K562 (cell line): ENCODE data around the gene SEMA3G. TPM values are rescaled to one million over a fixed set of nuclear protein-coding genes. Genes with fewer than 3 reads are reported as not detected.

Source experiments
- ATAC-seq: fragments of 200-7000 bp; cut with Tn5 transposase; 3 replicates; pipeline ENCODE4 v1.9.1; 2020; ENCODE audit warnings: moderate library complexity
- BruUV-seq: library from RNA; stranded (reverse); fragments of 400-500 nt; replicated peaks from 2 replicates; lab custom pipeline; 2021; lab: Mats Ljungman, UMichigan
- CTCF ChIA-PET: fragments of 300-600 bp; formaldehyde crosslinking; extraction: SDS; loops from one replicate; lab custom pipeline; 2021; ENCODE audit warnings: low intra/inter-chr PET ratio; lab: Yijun Ruan, JAX
- POLR2A ChIA-PET: fragments of 300-600, 350-650 bp; sonication (Branson Sonifier 250); formaldehyde crosslinking; extraction: SDS; loops from one replicate; lab custom pipeline; 2021; ENCODE audit warnings: antibody characterized with exemption, inconsistent platforms; lab: Yijun Ruan, JAX
- DNase-seq, 4 experiments: peaks; one replicate each; pipeline versions ENCODE4 v3.0.0 to v3.0.0-alpha.2; 2011 to 2018; ENCODE audit warnings: low spot score in 3 of 4, mixed read lengths in 3 of 4; ENCODE audit errors: extremely low read depth in 1 of 4
- FAIRE-seq: peaks from 2 replicates; lab custom pipeline; 2011; peaks lifted over from hg19 to GRCh38; lab: Jason Lieb, UNC
- H2AFZ ChIP-seq: 2 replicates; pipeline ENCODE4 v1.6.0; 2011; ENCODE audit warnings: low read depth, low read length, control low read depth, inconsistent platforms
- H3K27ac ChIP-seq: fragments of 200-600 bp; 3 replicates; pipeline ENCODE4 v1.8.0; 2011; ENCODE audit warnings: low read depth, mild to moderate bottlenecking, control low read depth, inconsistent platforms, low read length, moderate library complexity, mixed read lengths; ENCODE audit errors: extremely low read depth
- H3K27me3 ChIP-seq, 2 experiments: fragments of 300-600 bp in 1 of 2; 2 replicates in 1 of 2; 3 replicates in 1 of 2; pipeline versions ENCODE4 v1.6.0 to v1.8.0; 2011; ENCODE audit warnings: inconsistent platforms in 2 of 2, low read length in 2 of 2, mild to moderate bottlenecking in 1 of 2, mixed read lengths in 1 of 2, moderate library complexity in 1 of 2; ENCODE audit not compliant: control insufficient read depth in 2 of 2, insufficient read depth in 2 of 2
- H3K36me3 ChIP-seq: fragments of 300-600 bp; 3 replicates; pipeline ENCODE4 v1.8.0; 2011; ENCODE audit warnings: mild to moderate bottlenecking, low read length, inconsistent platforms; ENCODE audit not compliant: control insufficient read depth, insufficient read depth
- H3K4me1 ChIP-seq, 2 experiments: fragments of 200-600 bp in 1 of 2; replicated peaks in 1 of 2; 2 replicates in 1 of 2; 3 replicates in 1 of 2; pipeline versions ENCODE4 v1.5.1 to v1.8.0; 2011; ENCODE audit warnings: inconsistent platforms in 2 of 2, low read length in 2 of 2, mild to moderate bottlenecking in 1 of 2, mixed read lengths in 1 of 2, moderate library complexity in 1 of 2; ENCODE audit not compliant: control insufficient read depth in 2 of 2, insufficient read depth in 2 of 2
- H3K4me2 ChIP-seq: 2 replicates; pipeline ENCODE4 v1.6.1; 2011; ENCODE audit warnings: low read length, control low read depth, inconsistent platforms, mixed read lengths; ENCODE audit not compliant: insufficient read depth
- H3K4me3 ChIP-seq: fragments of 200-600 bp; sonication (generic), shearing (Covaris generic); 2 replicates; pipeline ENCODE4 v1.5.1; 2016; ENCODE audit warnings: control low read depth, inconsistent platforms
- H3K79me2 ChIP-seq: fragments of 200-600 bp; 3 replicates; pipeline ENCODE4 v1.8.0; 2011; ENCODE audit warnings: low read length, inconsistent platforms; ENCODE audit not compliant: control insufficient read depth, insufficient read depth
- H3K9ac ChIP-seq, 2 experiments: 2 replicates each; pipeline versions ENCODE4 v1.6.0 to v1.6.1; 2011; ENCODE audit warnings: low read depth in 2 of 2, low read length in 2 of 2, control low read depth in 1 of 2, inconsistent platforms in 1 of 2, mild to moderate bottlenecking in 1 of 2, mixed read lengths in 1 of 2; ENCODE audit not compliant: insufficient read depth in 1 of 2
- H3K9me1 ChIP-seq: one replicate; pipeline ENCODE4 v1.6.0; 2011; ENCODE audit warnings: inconsistent platforms, mild to moderate bottlenecking, low read length, moderate library complexity; ENCODE audit not compliant: control insufficient read depth, insufficient read depth
- H3K9me3 ChIP-seq: replicated peaks from 2 replicates; pipeline ENCODE4 v1.5.1; 2011; ENCODE audit warnings: low read depth, low read length, inconsistent platforms; ENCODE audit not compliant: control insufficient read depth, insufficient read depth
- H4K20me1 ChIP-seq: replicated peaks from 2 replicates; pipeline ENCODE4 v1.6.1; 2011; ENCODE audit warnings: low read length, inconsistent platforms, mixed read lengths; ENCODE audit not compliant: control insufficient read depth, insufficient read depth
- CBX2 ChIP-seq: fragments of 200-600 bp; sonication (generic); IDR thresholded peaks from one replicate; pipeline ENCODE4 v1.6.1; 2012; ENCODE audit warnings: mild to moderate bottlenecking, low read length, inconsistent platforms; ENCODE audit not compliant: insufficient read depth, poor library complexity, severe bottlenecking
- CHD4 ChIP-seq: fragments of 200-600 bp; sonication (generic); IDR thresholded peaks from 3 replicates; pipeline ENCODE4 v1.6.1; 2012; ENCODE audit warnings: low read depth, mild to moderate bottlenecking, mixed read lengths, low read length, inconsistent platforms; ENCODE audit not compliant: insufficient read depth, insufficient replicate concordance, poor library complexity, severe bottlenecking
- ERF ChIP-seq: fragments of 450-650 bp; formaldehyde crosslinking; IDR thresholded peaks from 2 replicates; pipeline ENCODE4 v1.4.0; 2020; ENCODE audit warnings: mild to moderate bottlenecking, mixed read lengths
- ETV6 ChIP-seq, 3 experiments: fragments of 150-350 bp in 1 of 3; sonication (generic) in 1 of 3; formaldehyde crosslinking in 1 of 3; IDR thresholded peaks; 2 replicates each; pipeline versions ENCODE4 v1.6.1 to v1.8.0; 2014 to 2022; ENCODE audit warnings: borderline replicate concordance in 2 of 3, low read depth in 2 of 3, antibody characterized with exemption in 1 of 3, low read length in 1 of 3, mild to moderate bottlenecking in 1 of 3, missing genetic modification reagents in 1 of 3
- NFIC ChIP-seq: fragments of 450-650 bp; IDR thresholded peaks from 2 replicates; pipeline ENCODE4 v1.6.1; 2017; ENCODE audit warnings: mild to moderate bottlenecking, inconsistent platforms
- WGBS: fragments of 100-300 bp; shearing (Covaris generic); methylation state at CpG from one replicate; pipeline ENCODE4 v1.1.6; 2016; ENCODE audit warnings: low coverage, mixed read lengths; ENCODE audit not compliant: insufficient coverage; ENCODE audit errors: missing lambda C conversion rate; 5-methylcytosine and 5-hydroxymethylcytosine counted together
- in situ Hi-C: fragments of 300-500 bp; cut with MboI; formaldehyde crosslinking; loops from 4 replicates; pipeline ENCODE4 v1.15.0; 2018; ENCODE audit warnings: inconsistent platforms, mixed read lengths
- intact Hi-C: fragments of 100-400 bp; cut with micrococcal nuclease; formaldehyde crosslinking; loops from 2 replicates; pipeline ENCODE4 v1.14.2; 2022
- polyA plus RNA-seq, 8 experiments: library from polyadenylated mRNA; depleted of rRNA in 4 of 8; stranded (reverse) in 5 of 8; unstranded in 3 of 8; fragments of >200 nt; fragmentation: Nextera tagmentation in 2 of 8; fragmentation: Illumina TruSeq in 1 of 8; extraction: Ambion mirVana in 2 of 8; extraction: Trizol in 1 of 8; gene quantifications; 2 replicates each; pipeline versions ENCODE4 v1.2.1 to v1.2.3, GENCODE V29; 2011 to 2014; ENCODE audit warnings: inconsistent platforms in 1 of 8, missing spikeins in 1 of 8
- total RNA-seq, 7 experiments: library from RNA; depleted of rRNA in 6 of 7; stranded (reverse); fragments of >200 nt in 6 of 7; fragmentation: Illumina TruSeq in 2 of 7; extraction: Trizol in 2 of 7; gene quantifications; 2 replicates each; pipeline versions ENCODE4 v1.2.1 to v1.2.3, GENCODE V29; 2011 to 2021; ENCODE audit warnings: low replicate concordance in 1 of 7
- TF ChIP-seq, protein P1 (sequence below): fragments of 250-450 bp; sonication (Bioruptor Pico); IDR thresholded peaks from 2 replicates; pipeline ENCODE4 v1.5.0; 2020; ENCODE audit warnings: mild to moderate bottlenecking, borderline replicate concordance
- TF ChIP-seq, protein P2 (sequence below), 2 experiments: IDR thresholded peaks; 2 replicates each; pipeline ENCODE4 v1.6.1; 2012; ENCODE audit warnings: improper control_type of control experiment in 2 of 2, low read depth in 2 of 2, low read length in 2 of 2, borderline replicate concordance in 1 of 2

SEMA3G gene
- total and polyA plus RNA-seq, 9 of the 15 experiments (the other 6 are each of a cell fraction or from before 2014, with no cell fraction given), result 0.04 to 0.07 (median 0.05) TPM; not detected in 6

DNA sequence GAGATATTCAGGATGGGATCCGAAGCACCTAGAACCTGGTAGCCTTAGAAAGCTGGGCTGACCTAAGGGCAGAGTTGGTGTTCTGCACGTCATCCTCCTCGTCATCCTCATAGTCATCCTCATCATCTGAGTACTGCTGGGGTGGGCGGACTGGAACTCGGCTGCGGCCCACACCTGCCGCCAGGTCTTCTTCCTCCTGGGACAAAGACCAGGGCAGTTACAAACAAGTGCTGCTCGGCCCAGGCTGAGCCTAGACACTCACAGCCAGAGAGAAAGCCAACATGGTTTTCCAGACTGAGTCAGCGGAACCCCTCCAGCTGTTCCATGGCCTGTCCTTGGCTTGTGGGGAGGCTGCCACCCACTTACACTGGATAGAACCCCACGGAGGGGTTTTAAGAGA, 40.5 kb downstream of the SEMA3G start:
- H3K79me2 ChIP-seq, result peaks cover 18% of the 10 kb centered on the region
- FAIRE-seq (no peak), ATAC-seq (no peak), DNase-seq (no peak)
- peaks cover 3% of the 10 kb centered on the region for H3K9me1 ChIP-seq
- in situ Hi-C loops, result no loop called here
- no TSS peak for BruUV-seq
- ChIA-PET POLR2A (interaction anchor here (0.6 to 1.5 kb wide), 3 partner anchors 12 to 124 kb away, joined by 3 read pairs; no protein-coding TSS in a partner anchor), CTCF (no interaction called here)
- no peak overlapping the region for H3K4me3 ChIP-seq
- peaks cover 14 to 27% of the 10 kb centered on the region in 2 experiments; a peak in 4 of 5 replicates for H3K4me1 ChIP-seq
- no peaks in the 10 kb centered on the region for H4K20me1 ChIP-seq
- no peaks in the 10 kb centered on the region for H3K27me3 ChIP-seq
- intact Hi-C loops, result no loop called here
- H3K36me3 ChIP-seq, result peaks cover 78% of the 10 kb centered on the region; the same call in 2 of the 3 replicates
- TF ChIP-seq ERF (CRISPR knock-in tag), result no peak
- no peak for TF ChIP-seq CHD4
- TF ChIP-seq CBX2, result no peak
- no peak overlapping the region for H2AFZ ChIP-seq
- 100% methylated on average over 4 of the region's 10 CpGs for WGBS
- no peak overlapping the region for H3K27ac ChIP-seq
- peak overlapping the region in 1 of 2 experiments; percentile 20; a peak in 1 of 4 replicates for H3K9ac ChIP-seq
- no peaks in the 10 kb centered on the region for H3K9me3 ChIP-seq
- no peak overlapping the region for H3K4me2 ChIP-seq

DNA sequence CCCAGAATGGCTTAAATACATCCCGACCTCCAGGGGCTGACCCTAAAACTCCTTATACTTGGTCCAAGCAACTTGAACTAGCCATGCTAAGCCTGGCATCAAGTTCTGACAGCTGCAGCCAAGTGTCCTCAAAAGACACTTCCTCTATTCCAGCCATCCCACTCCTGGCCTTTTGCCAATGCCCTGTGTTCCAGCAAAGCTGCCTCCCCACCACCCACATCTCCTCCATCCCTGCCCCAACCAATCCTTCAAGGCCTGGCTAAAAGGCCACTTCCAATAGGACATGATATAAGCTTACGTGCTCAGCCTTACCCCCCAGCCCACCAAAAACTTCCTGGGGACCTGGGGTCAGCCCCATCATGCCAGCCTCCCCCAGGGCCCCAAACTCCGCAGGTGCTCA, 40.9 kb downstream of the SEMA3G start:
- H3K27ac ChIP-seq, result no peak overlapping the region
- no peaks in the 10 kb centered on the region for H3K9me3 ChIP-seq
- H3K9me1 ChIP-seq, result peaks cover 3% of the 10 kb centered on the region
- ChIA-PET POLR2A (interaction anchor here (0.6 to 0.7 kb wide), 2 partner anchors 9 to 124 kb away, joined by 3 read pairs; no protein-coding TSS in a partner anchor), CTCF (no interaction called here)
- in situ Hi-C loops (no loop called here), intact Hi-C loops (no loop called here)
- no peak for FAIRE-seq
- no peak for ATAC-seq
- BruUV-seq, result no TSS peak
- H3K36me3 ChIP-seq, result peaks cover 77% of the 10 kb centered on the region; the same call in 2 of the 3 replicates
- no peaks in the 10 kb centered on the region for H3K27me3 ChIP-seq
- peaks cover 13 to 27% of the 10 kb centered on the region in 2 experiments; a peak in 4 of 5 replicates for H3K4me1 ChIP-seq
- no peak overlapping the region for H3K4me3 ChIP-seq
- 0 out of 4 replicates have a peak overlapping the region, but pooled peaks of 1 of the 2 experiments have one; percentile 20 for H3K9ac ChIP-seq
- no peaks in the 10 kb centered on the region for H4K20me1 ChIP-seq
- H2AFZ ChIP-seq, result no peak overlapping the region
- 100% methylated on average over 1 of the region's 3 CpGs for WGBS
- DNase-seq, result no peak
- H3K79me2 ChIP-seq, result peaks cover 14% of the 10 kb centered on the region
- H3K4me2 ChIP-seq, result no peak overlapping the region
- no peak for TF ChIP-seq ETV6 (IDR thresholded peaks at IDR 0.05; ENCODE audit: borderline replicate concordance in 1 of 2, low read depth in 2 of 2, low read length in 1 of 2)
- no peak for TF ChIP-seq ETV6 (CRISPR knock-in tag; IDR thresholded peaks at IDR 0.05; ENCODE audit: borderline replicate concordance)
- TF ChIP-seq, protein P1, sequence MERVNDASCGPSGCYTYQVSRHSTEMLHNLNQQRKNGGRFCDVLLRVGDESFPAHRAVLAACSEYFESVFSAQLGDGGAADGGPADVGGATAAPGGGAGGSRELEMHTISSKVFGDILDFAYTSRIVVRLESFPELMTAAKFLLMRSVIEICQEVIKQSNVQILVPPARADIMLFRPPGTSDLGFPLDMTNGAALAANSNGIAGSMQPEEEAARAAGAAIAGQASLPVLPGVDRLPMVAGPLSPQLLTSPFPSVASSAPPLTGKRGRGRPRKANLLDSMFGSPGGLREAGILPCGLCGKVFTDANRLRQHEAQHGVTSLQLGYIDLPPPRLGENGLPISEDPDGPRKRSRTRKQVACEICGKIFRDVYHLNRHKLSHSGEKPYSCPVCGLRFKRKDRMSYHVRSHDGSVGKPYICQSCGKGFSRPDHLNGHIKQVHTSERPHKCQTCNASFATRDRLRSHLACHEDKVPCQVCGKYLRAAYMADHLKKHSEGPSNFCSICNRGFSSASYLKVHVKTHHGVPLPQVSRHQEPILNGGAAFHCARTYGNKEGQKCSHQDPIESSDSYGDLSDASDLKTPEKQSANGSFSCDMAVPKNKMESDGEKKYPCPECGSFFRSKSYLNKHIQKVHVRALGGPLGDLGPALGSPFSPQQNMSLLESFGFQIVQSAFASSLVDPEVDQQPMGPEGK (CRISPR knock-in tag), result no peak
- TF ChIP-seq, protein P2, sequence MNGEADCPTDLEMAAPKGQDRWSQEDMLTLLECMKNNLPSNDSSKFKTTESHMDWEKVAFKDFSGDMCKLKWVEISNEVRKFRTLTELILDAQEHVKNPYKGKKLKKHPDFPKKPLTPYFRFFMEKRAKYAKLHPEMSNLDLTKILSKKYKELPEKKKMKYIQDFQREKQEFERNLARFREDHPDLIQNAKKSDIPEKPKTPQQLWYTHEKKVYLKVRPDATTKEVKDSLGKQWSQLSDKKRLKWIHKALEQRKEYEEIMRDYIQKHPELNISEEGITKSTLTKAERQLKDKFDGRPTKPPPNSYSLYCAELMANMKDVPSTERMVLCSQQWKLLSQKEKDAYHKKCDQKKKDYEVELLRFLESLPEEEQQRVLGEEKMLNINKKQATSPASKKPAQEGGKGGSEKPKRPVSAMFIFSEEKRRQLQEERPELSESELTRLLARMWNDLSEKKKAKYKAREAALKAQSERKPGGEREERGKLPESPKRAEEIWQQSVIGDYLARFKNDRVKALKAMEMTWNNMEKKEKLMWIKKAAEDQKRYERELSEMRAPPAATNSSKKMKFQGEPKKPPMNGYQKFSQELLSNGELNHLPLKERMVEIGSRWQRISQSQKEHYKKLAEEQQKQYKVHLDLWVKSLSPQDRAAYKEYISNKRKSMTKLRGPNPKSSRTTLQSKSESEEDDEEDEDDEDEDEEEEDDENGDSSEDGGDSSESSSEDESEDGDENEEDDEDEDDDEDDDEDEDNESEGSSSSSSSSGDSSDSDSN (IDR thresholded peaks at IDR 0.05; ENCODE audit: borderline replicate concordance in 1 of 2, low read depth in 2 of 2, low read length in 2 of 2), result no peak
- TF ChIP-seq NFIC, result peak; percentile 54
